Sigmoid colon (tissue), 4 donors: Measurements from ENCODE around the gene PNKP.

Experiments used
- POLR2A ChIP-seq, 2 donors: fragments of 450-650 bp; IDR thresholded peaks; one replicate each; pipeline ENCODE4 v1.6.1; 2016; ENCODE audit warnings: antibody characterized with exemption in 2 of 2, mild to moderate bottlenecking in 2 of 2, moderate library complexity in 2 of 2
- POLR2AphosphoS5 ChIP-seq, 4 donors: sonication (generic); formaldehyde crosslinking; IDR thresholded peaks; one replicate each; pipeline ENCODE4 v1.6.1; 2017; ENCODE audit warnings: antibody characterized with exemption in 4 of 4
- TF ChIP-seq, protein P1 (sequence below), 4 experiments: fragments of 450-650 bp in 3 of 4; fragments of 200-600 bp in 1 of 4; IDR thresholded peaks; one replicate each; pipeline ENCODE4 v1.5.1; 2016 to 2019; ENCODE audit warnings: antibody characterized with exemption in 4 of 4, mild to moderate bottlenecking in 3 of 4, moderate library complexity in 2 of 4

DNA sequence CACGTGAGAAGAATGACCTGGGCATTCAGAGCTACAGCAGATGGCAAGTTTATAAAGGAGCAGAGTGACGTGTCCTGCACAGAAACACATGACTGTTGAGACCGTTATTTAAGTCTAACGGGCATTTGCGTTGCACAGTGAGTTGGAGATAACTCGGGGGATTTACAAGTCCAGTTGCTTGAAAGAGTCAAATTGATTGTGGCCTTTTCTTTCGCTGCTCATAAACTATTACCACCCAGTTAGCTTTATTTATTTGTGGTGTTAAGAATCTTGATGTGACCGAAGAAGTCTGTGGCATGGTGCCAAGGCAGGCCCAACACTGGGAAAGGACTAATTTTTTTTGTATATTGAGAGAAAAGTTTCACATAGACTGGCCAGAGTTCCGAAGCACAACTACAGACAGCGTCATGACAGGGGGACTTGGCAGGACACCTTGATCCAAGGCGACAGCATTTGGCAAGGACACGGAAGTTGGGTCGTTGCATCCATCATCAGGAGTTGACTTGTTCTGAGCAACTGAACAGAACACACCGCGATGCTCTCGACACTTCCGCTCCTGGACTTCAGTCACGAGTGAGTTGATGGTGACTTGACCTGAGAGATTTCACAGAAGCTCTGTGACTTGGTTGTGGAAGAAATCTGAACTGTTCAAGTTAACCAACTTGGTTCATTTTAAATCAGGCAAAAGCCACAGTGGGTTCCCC, 28.3 kb downstream of the PNKP start:
- TF ChIP-seq, protein P1, sequence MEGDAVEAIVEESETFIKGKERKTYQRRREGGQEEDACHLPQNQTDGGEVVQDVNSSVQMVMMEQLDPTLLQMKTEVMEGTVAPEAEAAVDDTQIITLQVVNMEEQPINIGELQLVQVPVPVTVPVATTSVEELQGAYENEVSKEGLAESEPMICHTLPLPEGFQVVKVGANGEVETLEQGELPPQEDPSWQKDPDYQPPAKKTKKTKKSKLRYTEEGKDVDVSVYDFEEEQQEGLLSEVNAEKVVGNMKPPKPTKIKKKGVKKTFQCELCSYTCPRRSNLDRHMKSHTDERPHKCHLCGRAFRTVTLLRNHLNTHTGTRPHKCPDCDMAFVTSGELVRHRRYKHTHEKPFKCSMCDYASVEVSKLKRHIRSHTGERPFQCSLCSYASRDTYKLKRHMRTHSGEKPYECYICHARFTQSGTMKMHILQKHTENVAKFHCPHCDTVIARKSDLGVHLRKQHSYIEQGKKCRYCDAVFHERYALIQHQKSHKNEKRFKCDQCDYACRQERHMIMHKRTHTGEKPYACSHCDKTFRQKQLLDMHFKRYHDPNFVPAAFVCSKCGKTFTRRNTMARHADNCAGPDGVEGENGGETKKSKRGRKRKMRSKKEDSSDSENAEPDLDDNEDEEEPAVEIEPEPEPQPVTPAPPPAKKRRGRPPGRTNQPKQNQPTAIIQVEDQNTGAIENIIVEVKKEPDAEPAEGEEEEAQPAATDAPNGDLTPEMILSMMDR (IDR thresholded peaks at IDR 0.05): no peak
- TF ChIP-seq POLR2AphosphoS5 (IDR thresholded peaks at IDR 0.05): peak in 1 of 4 donors; percentile 8
- no peak for TF ChIP-seq POLR2A (IDR thresholded peaks at IDR 0.05)
